K562 (cell line): ENCODE data around the gene TAC3. TPM values are rescaled to one million over a fixed set of nuclear protein-coding genes. Genes with fewer than 3 reads are reported as not detected.
A peak's percentile ranks its signal among the peaks of the same experiment; 100 is the strongest.

ENCODE experiments used
- ATAC-seq: fragments of 200-7000 bp; cut with Tn5 transposase; 3 replicates; pipeline ENCODE4 v1.9.1; 2020; ENCODE audit warnings: moderate library complexity
- BruUV-seq: library from RNA; stranded (reverse); fragments of 400-500 nt; replicated peaks from 2 replicates; lab custom pipeline; 2021; lab: Mats Ljungman, UMichigan
- CTCF ChIA-PET: fragments of 300-600 bp; formaldehyde crosslinking; extraction: SDS; loops from one replicate; lab custom pipeline; 2021; ENCODE audit warnings: low intra/inter-chr PET ratio; lab: Yijun Ruan, JAX
- POLR2A ChIA-PET: fragments of 300-600, 350-650 bp; sonication (Branson Sonifier 250); formaldehyde crosslinking; extraction: SDS; loops from one replicate; lab custom pipeline; 2021; ENCODE audit warnings: antibody characterized with exemption, inconsistent platforms; lab: Yijun Ruan, JAX
- DNase-seq, 4 experiments: peaks; one replicate each; pipeline versions ENCODE4 v3.0.0 to v3.0.0-alpha.2; 2011 to 2018; ENCODE audit warnings: low spot score in 3 of 4, mixed read lengths in 3 of 4; ENCODE audit errors: extremely low read depth in 1 of 4
- FAIRE-seq: peaks from 2 replicates; lab custom pipeline; 2011; peaks lifted over from hg19 to GRCh38; lab: Jason Lieb, UNC
- H2AFZ ChIP-seq: 2 replicates; pipeline ENCODE4 v1.6.0; 2011; ENCODE audit warnings: low read depth, low read length, control low read depth, inconsistent platforms
- H3K27ac ChIP-seq: fragments of 200-600 bp; 3 replicates; pipeline ENCODE4 v1.8.0; 2011; ENCODE audit warnings: low read depth, mild to moderate bottlenecking, control low read depth, inconsistent platforms, low read length, moderate library complexity, mixed read lengths; ENCODE audit errors: extremely low read depth
- H3K27me3 ChIP-seq, 2 experiments: fragments of 300-600 bp in 1 of 2; 2 replicates in 1 of 2; 3 replicates in 1 of 2; pipeline versions ENCODE4 v1.6.0 to v1.8.0; 2011; ENCODE audit warnings: inconsistent platforms in 2 of 2, low read length in 2 of 2, mild to moderate bottlenecking in 1 of 2, mixed read lengths in 1 of 2, moderate library complexity in 1 of 2; ENCODE audit not compliant: control insufficient read depth in 2 of 2, insufficient read depth in 2 of 2
- H3K36me3 ChIP-seq: fragments of 300-600 bp; 3 replicates; pipeline ENCODE4 v1.8.0; 2011; ENCODE audit warnings: mild to moderate bottlenecking, low read length, inconsistent platforms; ENCODE audit not compliant: control insufficient read depth, insufficient read depth
- H3K4me1 ChIP-seq, 2 experiments: fragments of 200-600 bp in 1 of 2; replicated peaks in 1 of 2; 2 replicates in 1 of 2; 3 replicates in 1 of 2; pipeline versions ENCODE4 v1.5.1 to v1.8.0; 2011; ENCODE audit warnings: inconsistent platforms in 2 of 2, low read length in 2 of 2, mild to moderate bottlenecking in 1 of 2, mixed read lengths in 1 of 2, moderate library complexity in 1 of 2; ENCODE audit not compliant: control insufficient read depth in 2 of 2, insufficient read depth in 2 of 2
- H3K4me2 ChIP-seq: 2 replicates; pipeline ENCODE4 v1.6.1; 2011; ENCODE audit warnings: low read length, control low read depth, inconsistent platforms, mixed read lengths; ENCODE audit not compliant: insufficient read depth
- H3K4me3 ChIP-seq: fragments of 200-600 bp; sonication (generic), shearing (Covaris generic); 2 replicates; pipeline ENCODE4 v1.5.1; 2016; ENCODE audit warnings: control low read depth, inconsistent platforms
- H3K79me2 ChIP-seq: fragments of 200-600 bp; 3 replicates; pipeline ENCODE4 v1.8.0; 2011; ENCODE audit warnings: low read length, inconsistent platforms; ENCODE audit not compliant: control insufficient read depth, insufficient read depth
- H3K9ac ChIP-seq, 2 experiments: 2 replicates each; pipeline versions ENCODE4 v1.6.0 to v1.6.1; 2011; ENCODE audit warnings: low read depth in 2 of 2, low read length in 2 of 2, control low read depth in 1 of 2, inconsistent platforms in 1 of 2, mild to moderate bottlenecking in 1 of 2, mixed read lengths in 1 of 2; ENCODE audit not compliant: insufficient read depth in 1 of 2
- H3K9me1 ChIP-seq: one replicate; pipeline ENCODE4 v1.6.0; 2011; ENCODE audit warnings: inconsistent platforms, mild to moderate bottlenecking, low read length, moderate library complexity; ENCODE audit not compliant: control insufficient read depth, insufficient read depth
- H3K9me3 ChIP-seq: replicated peaks from 2 replicates; pipeline ENCODE4 v1.5.1; 2011; ENCODE audit warnings: low read depth, low read length, inconsistent platforms; ENCODE audit not compliant: control insufficient read depth, insufficient read depth
- H4K20me1 ChIP-seq: replicated peaks from 2 replicates; pipeline ENCODE4 v1.6.1; 2011; ENCODE audit warnings: low read length, inconsistent platforms, mixed read lengths; ENCODE audit not compliant: control insufficient read depth, insufficient read depth
- EP300 ChIP-seq: IDR thresholded peaks from 2 replicates; pipeline ENCODE4 v1.6.1; 2012; ENCODE audit warnings: low read length, improper control_type of control experiment
- FOXA3 ChIP-seq, 2 experiments: fragments of 450-650 bp in 1 of 2; sonication (generic) in 1 of 2; formaldehyde crosslinking; IDR thresholded peaks in 1 of 2; conservative IDR thresholded peaks in 1 of 2; 2 replicates each; pipeline versions ENCODE4 v1.4.0 to v1.8.0; 2020 to 2022; ENCODE audit warnings: mild to moderate bottlenecking in 2 of 2, missing genetic modification reagents in 1 of 2
- HNRNPH1 ChIP-seq: fragments of 200-400 bp; formaldehyde crosslinking; optimal IDR thresholded peaks from 2 replicates; pipeline ENCODE3; 2017; ENCODE audit warnings: low read depth, mild to moderate bottlenecking, low read length, moderate library complexity
- HSF4 ChIP-seq: fragments of 250-450 bp; sonication (Bioruptor Pico); IDR thresholded peaks from 2 replicates; pipeline ENCODE4 v2.1.2; 2022; ENCODE audit warnings: mild to moderate bottlenecking, moderate library complexity, borderline replicate concordance
- TEAD4 ChIP-seq, 2 experiments: sonication (generic) in 1 of 2; formaldehyde crosslinking in 1 of 2; IDR thresholded peaks; 2 replicates each; pipeline versions ENCODE4 v1.6.1 to v1.8.0; 2012 to 2022; ENCODE audit warnings: borderline replicate concordance in 1 of 2, inconsistent platforms in 1 of 2, low read length in 1 of 2, mild to moderate bottlenecking in 1 of 2, missing genetic modification reagents in 1 of 2
- ZNF134 ChIP-seq: fragments of 250-450 bp; sonication (Bioruptor Pico); conservative IDR thresholded peaks from 2 replicates; pipeline ENCODE4 v1.4.0; 2020
- WGBS: fragments of 100-300 bp; shearing (Covaris generic); methylation state at CpG from one replicate; pipeline ENCODE4 v1.1.6; 2016; ENCODE audit warnings: low coverage, mixed read lengths; ENCODE audit not compliant: insufficient coverage; ENCODE audit errors: missing lambda C conversion rate; 5-methylcytosine and 5-hydroxymethylcytosine counted together
- in situ Hi-C: fragments of 300-500 bp; cut with MboI; formaldehyde crosslinking; loops from 4 replicates; pipeline ENCODE4 v1.15.0; 2018; ENCODE audit warnings: inconsistent platforms, mixed read lengths
- intact Hi-C: fragments of 100-400 bp; cut with micrococcal nuclease; formaldehyde crosslinking; loops from 2 replicates; pipeline ENCODE4 v1.14.2; 2022
- polyA plus RNA-seq, 8 experiments: library from polyadenylated mRNA; depleted of rRNA in 4 of 8; stranded (reverse) in 5 of 8; unstranded in 3 of 8; fragments of >200 nt; fragmentation: Nextera tagmentation in 2 of 8; fragmentation: Illumina TruSeq in 1 of 8; extraction: Ambion mirVana in 2 of 8; extraction: Trizol in 1 of 8; gene quantifications; 2 replicates each; pipeline versions ENCODE4 v1.2.1 to v1.2.3, GENCODE V29; 2011 to 2014; ENCODE audit warnings: inconsistent platforms in 1 of 8, missing spikeins in 1 of 8
- total RNA-seq, 7 experiments: library from RNA; depleted of rRNA in 6 of 7; stranded (reverse); fragments of >200 nt in 6 of 7; fragmentation: Illumina TruSeq in 2 of 7; extraction: Trizol in 2 of 7; gene quantifications; 2 replicates each; pipeline versions ENCODE4 v1.2.1 to v1.2.3, GENCODE V29; 2011 to 2021; ENCODE audit warnings: low replicate concordance in 1 of 7
- TF ChIP-seq, protein P1 (sequence below), 2 experiments: fragments of 450-650 bp in 1 of 2; sonication (generic) in 1 of 2; formaldehyde crosslinking in 1 of 2; IDR thresholded peaks in 1 of 2; conservative IDR thresholded peaks in 1 of 2; 2 replicates each; pipeline versions ENCODE4 v1.6.1 to v1.8.1; 2016 to 2023; ENCODE audit warnings: mild to moderate bottlenecking in 2 of 2, moderate library complexity in 2 of 2, inconsistent platforms in 1 of 2, missing genetic modification reagents in 1 of 2

The TAC3 gene
- total and polyA plus RNA-seq, 9 of the 15 experiments (the other 6 are each of a cell fraction or from before 2014, with no cell fraction given), result 0.29 to 2.8 (median 1.4) TPM

DNA sequence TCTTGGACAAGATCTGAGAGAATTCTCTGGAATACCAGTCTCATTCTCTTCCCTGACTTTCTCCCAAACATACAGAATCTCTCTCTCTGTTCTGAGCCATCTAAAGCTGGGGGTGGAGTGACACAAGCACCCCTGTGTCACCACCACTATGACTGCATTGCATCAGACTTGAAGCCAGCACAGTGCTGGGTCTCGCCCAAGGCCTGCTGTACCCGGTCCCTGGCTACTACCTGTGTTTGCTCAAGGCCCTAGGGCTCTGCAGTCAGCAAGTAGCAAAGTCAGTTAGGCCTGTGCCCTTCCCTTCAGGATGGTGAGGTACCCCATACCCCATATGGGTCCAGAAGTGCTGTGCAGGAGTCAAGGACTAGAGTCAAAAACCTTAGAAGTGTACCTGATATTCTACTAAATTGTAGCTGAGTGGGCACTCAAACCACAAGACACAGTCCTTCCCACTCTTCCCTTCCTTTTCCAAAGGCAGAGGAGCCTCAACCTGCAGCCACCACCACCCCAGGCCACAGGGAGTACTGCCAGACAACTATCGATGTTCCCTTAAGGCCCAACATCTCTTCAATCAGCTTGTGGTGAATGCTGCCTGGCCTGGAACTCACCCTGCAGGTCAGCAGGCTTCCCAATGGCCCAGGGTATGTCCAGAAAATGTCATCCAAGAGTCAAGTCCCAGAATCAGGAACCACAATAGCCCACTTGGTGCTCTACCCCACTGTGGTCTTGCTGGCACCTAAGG, 37.8 kb downstream of the TAC3 start:
- no peak overlapping the region for H3K4me3 ChIP-seq
- no peaks in the 10 kb centered on the region for H3K79me2 ChIP-seq
- ATAC-seq (peak; percentile 47; the same call in 2 of the 3 replicates), DNase-seq (no peak)
- 0 out of 5 replicates have a peak, but pooled peaks cover 0 to 3% of the 10 kb centered on the region in 2 experiments for H3K4me1 ChIP-seq
- no peak overlapping the region for H3K4me2 ChIP-seq
- no peaks in the 10 kb centered on the region for H3K36me3 ChIP-seq
- no TSS peak for BruUV-seq
- intact Hi-C loops (no loop called here), in situ Hi-C loops (no loop called here)
- POLR2A ChIA-PET, result interaction anchor here (0.7 to 1.3 kb wide), 2 partner anchors 207 to 546 kb away, joined by 3 read pairs; no protein-coding TSS in a partner anchor
- H3K27me3 ChIP-seq, result no peaks in the 10 kb centered on the region
- H2AFZ ChIP-seq, result no peak overlapping the region
- CTCF ChIA-PET, result no interaction called here
- H3K9me1 ChIP-seq, result no peaks in the 10 kb centered on the region
- H4K20me1 ChIP-seq, result no peaks in the 10 kb centered on the region
- WGBS, result 47% methylated on average over 2 of the region's 3 CpGs
- H3K9ac ChIP-seq, result peak overlapping the region in 1 of 2 experiments; percentile 52; a peak in 1 of 4 replicates
- no peaks in the 10 kb centered on the region for H3K9me3 ChIP-seq
- H3K27ac ChIP-seq, result no peak overlapping the region
- TF ChIP-seq HNRNPH1 (no peak), HSF4 (CRISPR knock-in tag) (no peak), FOXA3 (CRISPR knock-in tag; conservative IDR thresholded peaks at IDR 0.05 in 1 of 2, IDR thresholded peaks at IDR 0.05 in 1 of 2) (no peak), ZNF134 (no peak), TEAD4 (IDR thresholded peaks at IDR 0.05; ENCODE audit: low read length) (no peak), TEAD4 (CRISPR knock-in tag; IDR thresholded peaks at IDR 0.05; ENCODE audit: borderline replicate concordance) (no peak), EP300 (no peak)
- TF ChIP-seq, protein P1, sequence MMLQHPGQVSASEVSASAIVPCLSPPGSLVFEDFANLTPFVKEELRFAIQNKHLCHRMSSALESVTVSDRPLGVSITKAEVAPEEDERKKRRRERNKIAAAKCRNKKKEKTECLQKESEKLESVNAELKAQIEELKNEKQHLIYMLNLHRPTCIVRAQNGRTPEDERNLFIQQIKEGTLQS (IDR thresholded peaks at IDR 0.05), result peak; percentile 17; the same call in 1 of the 2 replicates
- TF ChIP-seq, protein P1 (CRISPR knock-in tag; conservative IDR thresholded peaks at IDR 0.05), result no peak
- TF ChIP-seq, all 486 proteins: peak for 1
- no peak for FAIRE-seq
